22Rv1 (cell line): Measurements from ENCODE around the gene NRXN3.

Source experiments
- CTCF ChIP-seq: fragments of 450-650 bp; IDR thresholded peaks from 2 replicates; pipeline ENCODE4 v1.5.1; 2017; ENCODE audit warnings: mild to moderate bottlenecking
- ZFX ChIP-seq: fragments of 450-650 bp; IDR thresholded peaks from 2 replicates; pipeline ENCODE4 v1.6.1; 2017; ENCODE audit warnings: antibody characterized with exemption, borderline replicate concordance

DNA sequence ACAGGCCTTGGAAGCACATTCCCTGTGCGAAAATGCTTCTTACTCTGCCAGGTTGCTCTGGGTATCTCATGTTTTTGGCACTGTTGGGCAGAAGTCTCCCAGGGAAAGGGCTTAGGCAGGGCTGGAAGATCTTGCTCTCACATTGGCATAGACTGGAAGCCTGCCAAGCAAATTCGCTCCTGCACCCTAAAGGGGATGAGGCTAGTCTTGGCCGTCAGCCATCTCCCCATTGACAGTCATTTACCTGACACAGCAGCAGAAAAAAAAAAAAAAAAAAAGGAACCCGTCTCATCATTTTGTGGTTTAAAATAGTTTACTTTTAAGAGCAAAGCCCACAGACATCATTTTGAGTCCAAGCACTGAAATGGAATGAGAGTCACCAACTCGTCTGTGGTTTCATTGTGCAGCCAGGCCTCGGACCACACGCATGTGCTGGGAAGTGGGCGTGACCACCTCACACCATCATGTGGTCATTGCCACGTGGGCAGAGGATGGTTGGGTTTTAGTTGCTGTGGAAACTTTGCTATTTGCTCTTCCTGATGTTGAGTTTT, 84.8 kb downstream of the NRXN3 start:
- TF ChIP-seq CTCF (no peak), ZFX (no peak)
